ENCODE measurements around the gene SOHLH1.
A peak's percentile ranks its signal among the peaks of the same experiment; 100 is the strongest.
"Not testable (repeated sequence)": the region's sequence is repeated elsewhere in the genome, so short reads cannot be mapped to it uniquely, and the experiment has no call there.

Gene SOHLH1

DNA sequence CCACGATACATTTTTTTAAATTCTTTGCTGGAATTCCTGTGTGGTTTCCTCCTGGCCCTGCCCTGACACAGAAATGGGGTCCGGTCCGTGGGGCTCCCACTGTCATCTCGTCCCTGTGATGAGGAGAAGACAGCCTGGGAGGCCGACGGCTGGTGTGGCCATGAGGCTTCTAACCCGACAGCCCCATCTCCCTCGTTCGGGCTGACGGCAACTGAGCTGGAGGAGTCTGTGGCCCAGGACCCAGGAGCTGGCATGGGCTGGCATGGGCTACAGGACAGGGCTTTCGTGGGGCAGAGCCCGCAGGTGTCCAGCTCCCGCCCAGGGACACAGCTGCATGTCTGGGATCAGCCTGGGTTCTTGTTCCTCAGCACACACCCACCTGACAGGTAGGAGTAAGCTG is 22.4 kb downstream of the SOHLH1 start:
- TF ChIP-seq ZFX (IDR thresholded peaks at IDR 0.05; ENCODE audit: borderline replicate concordance) = no peak
- TF ChIP-seq, protein P1, sequence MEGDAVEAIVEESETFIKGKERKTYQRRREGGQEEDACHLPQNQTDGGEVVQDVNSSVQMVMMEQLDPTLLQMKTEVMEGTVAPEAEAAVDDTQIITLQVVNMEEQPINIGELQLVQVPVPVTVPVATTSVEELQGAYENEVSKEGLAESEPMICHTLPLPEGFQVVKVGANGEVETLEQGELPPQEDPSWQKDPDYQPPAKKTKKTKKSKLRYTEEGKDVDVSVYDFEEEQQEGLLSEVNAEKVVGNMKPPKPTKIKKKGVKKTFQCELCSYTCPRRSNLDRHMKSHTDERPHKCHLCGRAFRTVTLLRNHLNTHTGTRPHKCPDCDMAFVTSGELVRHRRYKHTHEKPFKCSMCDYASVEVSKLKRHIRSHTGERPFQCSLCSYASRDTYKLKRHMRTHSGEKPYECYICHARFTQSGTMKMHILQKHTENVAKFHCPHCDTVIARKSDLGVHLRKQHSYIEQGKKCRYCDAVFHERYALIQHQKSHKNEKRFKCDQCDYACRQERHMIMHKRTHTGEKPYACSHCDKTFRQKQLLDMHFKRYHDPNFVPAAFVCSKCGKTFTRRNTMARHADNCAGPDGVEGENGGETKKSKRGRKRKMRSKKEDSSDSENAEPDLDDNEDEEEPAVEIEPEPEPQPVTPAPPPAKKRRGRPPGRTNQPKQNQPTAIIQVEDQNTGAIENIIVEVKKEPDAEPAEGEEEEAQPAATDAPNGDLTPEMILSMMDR (IDR thresholded peaks at IDR 0.05) = no peak
- H3K27ac ChIP-seq = no peak overlapping the region

DNA sequence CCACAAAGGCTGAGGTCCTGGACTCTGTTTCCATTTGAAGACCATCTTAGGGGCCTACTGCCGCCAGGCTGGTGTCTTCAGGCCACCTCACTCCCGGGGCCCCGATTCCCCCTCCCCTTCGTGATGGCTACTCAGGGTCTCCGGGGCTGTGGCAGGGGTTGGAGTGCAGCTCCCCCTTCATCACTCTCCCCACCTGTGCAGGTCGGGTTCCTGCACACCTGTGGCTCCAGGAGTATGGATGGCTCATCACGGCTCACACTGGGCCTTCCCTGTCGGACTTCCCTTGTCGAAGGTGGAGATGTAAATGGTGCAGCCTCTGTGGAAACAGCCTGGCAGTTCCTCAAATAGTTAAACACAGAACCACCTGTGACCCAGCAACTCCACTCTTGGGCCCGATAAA is 24.3 kb downstream of the SOHLH1 start:
- H3K27ac ChIP-seq = no peak overlapping the region
- TF ChIP-seq ZFX (IDR thresholded peaks at IDR 0.05; ENCODE audit: borderline replicate concordance) = no peak
- TF ChIP-seq, protein P1 (IDR thresholded peaks at IDR 0.05) = no peak

DNA sequence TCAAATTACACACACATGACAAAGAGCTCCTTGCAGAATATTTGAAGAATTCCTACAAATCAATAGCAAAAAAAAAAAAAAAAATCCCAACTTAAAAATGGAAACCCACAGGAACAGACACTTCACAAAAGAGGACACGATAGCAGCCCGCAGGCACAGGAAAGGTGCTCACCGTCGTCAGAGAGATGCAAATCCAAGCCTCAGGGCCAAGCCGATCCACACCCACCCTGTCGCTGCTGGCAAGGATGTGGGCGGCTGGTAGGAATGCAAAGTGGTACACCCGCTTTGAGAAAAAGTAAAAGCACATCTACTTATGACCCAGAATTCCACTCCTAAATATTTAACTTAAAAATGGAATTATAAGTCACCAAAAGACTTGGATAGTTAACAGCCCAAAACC is 25.3 kb downstream of the SOHLH1 start:
- TF ChIP-seq, protein P1 (IDR thresholded peaks at IDR 0.05) = no peak
- no peak for TF ChIP-seq ZFX (IDR thresholded peaks at IDR 0.05; ENCODE audit: borderline replicate concordance)
- no peak overlapping the region for H3K27ac ChIP-seq

DNA sequence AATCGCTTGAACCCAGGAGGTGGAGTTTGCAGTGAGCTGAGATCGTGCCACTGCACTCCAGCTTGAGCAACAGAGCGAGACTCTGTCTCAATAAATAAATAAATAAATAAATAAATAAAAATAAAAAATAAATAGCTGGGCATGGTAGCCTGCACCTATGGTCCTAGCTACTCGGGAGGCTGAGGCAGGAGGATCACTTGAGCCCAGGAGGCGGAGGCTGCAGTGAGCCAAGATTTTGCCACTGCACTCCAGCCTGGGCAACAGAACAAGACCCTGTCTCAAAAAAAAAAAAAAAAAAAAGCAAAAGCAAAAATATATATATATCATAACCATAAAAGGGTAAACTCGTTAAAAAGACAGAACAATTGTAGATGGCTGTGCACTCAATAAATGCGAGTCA is 26.5 kb downstream of the SOHLH1 start:
- H3K27ac ChIP-seq = not testable (repeated sequence)

DNA sequence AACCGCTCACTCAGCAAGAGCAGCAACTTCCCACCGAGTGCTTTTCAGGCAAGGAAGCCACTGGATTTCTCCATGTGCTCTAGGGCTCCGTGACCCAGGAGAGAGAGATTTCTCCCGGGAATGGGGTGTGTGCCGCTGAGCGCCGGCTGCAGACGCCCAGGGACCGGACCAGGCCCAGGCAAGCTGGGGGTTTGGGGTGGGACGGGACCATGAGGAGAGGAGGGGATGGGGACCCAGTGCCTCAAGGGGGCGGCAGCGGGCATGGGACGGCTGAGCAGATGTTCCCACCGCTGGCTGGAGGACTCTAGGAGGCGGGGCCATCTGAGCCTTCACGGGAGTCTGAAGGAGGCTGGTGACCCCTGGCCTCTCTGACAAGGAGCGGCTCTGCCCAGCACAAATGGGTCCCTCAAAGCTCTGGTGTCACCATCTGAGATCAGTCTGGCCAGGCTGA is 27.7 kb downstream of the SOHLH1 start:
- H3K27ac ChIP-seq = no peak overlapping the region
- TF ChIP-seq, protein P1 (IDR thresholded peaks at IDR 0.05) = 0 out of 2 replicates have a peak, but pooled peaks have one; percentile 19
- TF ChIP-seq ZFX (IDR thresholded peaks at IDR 0.05; ENCODE audit: borderline replicate concordance) = no peak

DNA sequence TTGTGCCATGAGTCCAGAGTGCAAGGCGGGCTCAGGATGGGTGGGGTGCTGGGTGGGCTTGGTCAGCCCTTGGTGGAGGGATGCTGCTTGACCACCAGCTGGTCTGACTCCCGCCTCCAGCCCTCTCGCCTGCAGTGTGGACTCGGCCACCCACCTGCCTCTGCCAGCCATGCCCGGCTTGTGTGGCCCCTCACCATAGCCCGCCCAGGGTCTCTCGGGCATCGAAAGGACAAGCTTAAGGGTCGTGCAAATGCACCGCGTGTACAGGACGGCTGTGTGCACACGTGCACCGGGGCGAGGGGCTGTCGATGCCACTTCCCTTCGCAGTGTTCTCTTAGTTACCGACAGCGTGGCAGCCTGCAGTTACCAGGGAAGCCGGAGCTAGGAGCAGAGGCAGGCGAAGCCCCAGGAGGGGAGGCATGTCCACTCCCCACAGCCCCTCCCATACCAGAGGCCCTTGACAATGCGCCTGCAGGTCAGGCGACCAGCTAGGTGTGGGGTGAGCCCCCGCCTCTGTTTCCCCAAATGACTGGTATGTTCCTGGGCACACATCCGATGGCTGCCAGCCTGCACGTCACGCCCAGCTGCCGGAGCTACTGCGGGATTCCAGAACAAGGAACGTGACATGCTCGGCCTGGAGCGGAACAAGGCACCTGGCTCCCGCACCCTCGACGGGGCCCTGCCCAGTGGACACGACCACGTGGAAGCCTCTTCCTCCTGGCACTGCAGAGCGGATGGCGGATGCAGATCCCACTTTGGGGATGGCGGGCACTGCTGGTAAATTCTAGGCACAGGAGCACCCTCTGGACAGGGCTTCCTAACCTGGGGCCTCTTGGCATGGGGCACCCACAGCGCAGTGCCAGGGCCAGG is 28.3 kb downstream of the SOHLH1 start:
- TF ChIP-seq, protein P1 (IDR thresholded peaks at IDR 0.05) = no peak
- no peak for TF ChIP-seq ZFX (IDR thresholded peaks at IDR 0.05; ENCODE audit: borderline replicate concordance)
- no peak overlapping the region for H3K27ac ChIP-seq

DNA sequence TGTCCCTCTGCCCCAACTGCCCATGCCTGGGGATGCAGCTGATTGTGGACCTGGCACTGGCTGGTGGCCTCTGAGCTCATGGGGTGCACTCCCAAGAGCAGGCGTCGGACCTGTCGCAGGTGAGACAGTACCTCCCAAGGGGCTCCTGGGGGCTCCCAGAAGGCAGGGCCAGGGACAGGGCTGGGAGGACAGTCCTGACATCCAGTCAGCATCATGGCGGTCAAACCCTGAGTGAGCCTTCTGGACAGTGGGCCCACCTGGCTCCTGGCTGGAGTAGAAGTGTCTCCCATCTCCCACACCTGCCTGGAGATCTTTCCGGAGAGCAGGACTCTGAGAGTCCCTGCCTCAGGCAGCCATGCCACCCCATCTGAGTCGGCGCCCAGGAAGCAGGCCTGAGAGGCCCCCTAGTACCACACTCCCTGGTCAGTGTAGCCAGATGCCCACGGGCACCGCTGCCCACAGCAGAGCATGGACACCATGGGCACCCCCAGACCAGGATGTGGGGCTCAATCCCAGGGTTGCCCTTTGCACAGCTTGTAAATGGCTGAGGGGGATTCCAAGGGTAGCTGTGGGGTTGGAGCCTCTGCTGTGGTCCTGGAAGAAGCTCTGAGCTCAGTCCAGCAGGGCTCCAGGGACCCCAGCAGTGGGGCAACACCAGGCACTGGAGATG is 29.5 kb downstream of the SOHLH1 start:
- H3K27ac ChIP-seq = no peak overlapping the region
- no peak for TF ChIP-seq ZFX (IDR thresholded peaks at IDR 0.05; ENCODE audit: borderline replicate concordance)
- TF ChIP-seq, protein P1 (IDR thresholded peaks at IDR 0.05) = no peak

DNA sequence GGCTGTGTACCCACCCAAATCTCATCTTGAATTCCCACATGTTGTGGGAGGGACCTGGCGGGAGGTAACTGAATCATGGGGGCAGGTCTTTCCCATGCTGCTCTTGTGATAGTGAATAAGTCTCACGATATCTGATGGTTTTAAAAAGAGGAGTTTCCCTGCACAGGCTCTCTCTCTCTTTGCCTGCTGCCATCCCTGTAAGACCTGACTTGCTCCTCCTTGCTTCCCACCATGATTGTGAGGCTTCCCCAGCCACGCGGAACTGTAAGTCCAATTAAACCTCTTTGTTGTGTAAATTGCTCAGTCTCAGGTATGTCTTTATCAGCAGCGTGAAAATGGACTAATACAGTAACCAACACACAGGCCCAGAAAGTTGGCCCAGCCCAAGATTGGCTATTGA is 30.3 kb downstream of the SOHLH1 start:
- not testable (repeated sequence) for H3K27ac ChIP-seq
